Testis (tissue), 2 donors: ENCODE data around the gene RDH16.
"Not testable (repeated sequence)": the region's sequence is repeated elsewhere in the genome, so short reads cannot be mapped to it uniquely, and the experiment has no call there.

Source experiments
- POLR2A ChIP-seq: fragments of 450-650 bp; IDR thresholded peaks from one replicate; pipeline ENCODE4 v1.6.1; 2017; ENCODE audit warnings: antibody characterized with exemption, mild to moderate bottlenecking, moderate library complexity
- TF ChIP-seq, protein P1 (sequence below), 3 experiments: fragments of 450-650 bp in 2 of 3; fragments of 200-600 bp in 1 of 3; sonication (generic) in 1 of 3; IDR thresholded peaks; one replicate each; pipeline ENCODE4 v1.5.1; 2016 to 2019; ENCODE audit warnings: antibody characterized with exemption in 3 of 3, mild to moderate bottlenecking in 2 of 3, moderate library complexity in 1 of 3

DNA sequence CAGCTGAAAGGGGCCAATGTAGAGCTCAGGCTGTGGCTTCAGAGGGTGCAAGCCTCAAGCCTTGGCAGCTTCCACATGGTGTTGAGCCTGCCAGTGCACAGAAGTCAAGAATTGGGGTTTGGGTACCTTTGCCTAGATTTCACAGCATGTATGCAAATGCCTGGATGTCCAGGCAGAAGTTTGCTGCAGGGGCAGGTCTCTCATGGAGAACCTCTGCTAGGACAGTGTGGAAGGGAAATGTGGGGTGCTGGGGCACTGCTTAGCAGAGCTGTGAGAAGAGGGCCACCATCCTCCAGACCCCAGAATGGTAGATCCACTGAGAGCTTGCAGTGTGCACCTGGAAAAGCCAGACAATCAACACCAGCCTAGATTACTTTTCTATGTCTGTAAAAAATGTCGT is 14.0 kb downstream of the RDH16 start:
- TF ChIP-seq, protein P1, sequence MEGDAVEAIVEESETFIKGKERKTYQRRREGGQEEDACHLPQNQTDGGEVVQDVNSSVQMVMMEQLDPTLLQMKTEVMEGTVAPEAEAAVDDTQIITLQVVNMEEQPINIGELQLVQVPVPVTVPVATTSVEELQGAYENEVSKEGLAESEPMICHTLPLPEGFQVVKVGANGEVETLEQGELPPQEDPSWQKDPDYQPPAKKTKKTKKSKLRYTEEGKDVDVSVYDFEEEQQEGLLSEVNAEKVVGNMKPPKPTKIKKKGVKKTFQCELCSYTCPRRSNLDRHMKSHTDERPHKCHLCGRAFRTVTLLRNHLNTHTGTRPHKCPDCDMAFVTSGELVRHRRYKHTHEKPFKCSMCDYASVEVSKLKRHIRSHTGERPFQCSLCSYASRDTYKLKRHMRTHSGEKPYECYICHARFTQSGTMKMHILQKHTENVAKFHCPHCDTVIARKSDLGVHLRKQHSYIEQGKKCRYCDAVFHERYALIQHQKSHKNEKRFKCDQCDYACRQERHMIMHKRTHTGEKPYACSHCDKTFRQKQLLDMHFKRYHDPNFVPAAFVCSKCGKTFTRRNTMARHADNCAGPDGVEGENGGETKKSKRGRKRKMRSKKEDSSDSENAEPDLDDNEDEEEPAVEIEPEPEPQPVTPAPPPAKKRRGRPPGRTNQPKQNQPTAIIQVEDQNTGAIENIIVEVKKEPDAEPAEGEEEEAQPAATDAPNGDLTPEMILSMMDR (IDR thresholded peaks at IDR 0.05) = not testable (repeated sequence)
- not testable (repeated sequence) for TF ChIP-seq POLR2A
